CD4-positive, alpha-beta T cell treated with Interleukin-15 for 4 hours (primary cell): ENCODE data around the gene PFKFB2.
"Not testable (repeated sequence)": the region's sequence is repeated elsewhere in the genome, so short reads cannot be mapped to it uniquely, and the experiment has no call there.

ENCODE experiments used
- DNase-seq: peaks from one replicate; pipeline ENCODE4 v3.0.0-alpha.2; 2020; ENCODE audit warnings: low spot score

PFKFB2 gene

DNA sequence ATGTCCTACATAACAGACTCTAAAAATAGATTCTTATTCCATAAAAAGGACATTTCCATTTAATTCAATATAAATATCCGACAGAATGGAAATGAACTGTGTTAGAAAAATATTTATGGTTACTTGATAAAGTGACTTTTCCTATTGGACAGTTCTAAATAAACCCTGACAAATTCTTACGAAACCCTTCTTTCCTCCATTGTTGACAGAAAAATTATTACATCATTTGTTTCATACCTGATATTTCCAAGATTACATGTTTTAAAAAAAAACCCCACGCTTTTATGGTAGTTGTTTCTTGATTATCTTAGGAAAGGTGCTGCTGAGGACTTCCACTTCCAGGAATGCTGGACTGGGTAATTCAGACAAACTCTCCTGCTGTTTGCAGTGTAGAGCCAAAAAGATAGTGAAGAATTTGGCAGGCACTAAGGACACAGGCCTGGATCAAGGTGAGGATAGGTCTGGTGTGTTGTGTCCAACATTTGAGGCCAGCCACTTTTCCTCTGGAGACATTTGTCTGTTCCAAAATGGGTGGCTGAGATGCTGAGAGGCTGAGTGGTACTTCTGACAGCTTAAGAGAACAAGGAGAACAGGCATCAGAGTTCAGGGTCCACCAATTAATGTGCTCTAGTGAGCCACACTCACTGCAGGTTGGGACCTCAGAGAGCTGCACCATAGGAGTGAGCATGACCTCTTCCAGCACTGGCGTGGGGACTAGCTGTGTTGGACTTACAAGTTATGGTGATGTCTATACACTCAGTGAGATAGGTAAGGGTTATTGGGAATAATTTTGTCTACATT lies 13.5 kb upstream of the PFKFB2 start:
- no peak for DNase-seq

DNA sequence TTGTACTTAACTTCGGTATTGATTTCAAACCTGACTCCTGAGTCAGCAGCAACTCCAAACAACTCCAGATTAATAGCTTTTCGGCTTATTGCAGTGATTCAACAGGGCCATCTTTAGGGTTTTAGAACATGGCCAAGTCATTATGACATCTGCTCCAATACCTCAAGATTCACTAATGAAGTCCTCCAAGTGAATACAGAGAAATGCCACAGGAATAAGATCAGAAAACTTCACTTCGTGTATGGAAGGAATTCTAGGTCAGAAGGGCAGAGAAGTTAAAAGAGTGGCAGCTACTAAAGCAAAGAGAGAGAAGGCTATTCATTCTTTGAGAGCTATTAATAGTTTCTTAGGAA lies 12.9 kb upstream of the PFKFB2 start:
- DNase-seq = no peak

DNA sequence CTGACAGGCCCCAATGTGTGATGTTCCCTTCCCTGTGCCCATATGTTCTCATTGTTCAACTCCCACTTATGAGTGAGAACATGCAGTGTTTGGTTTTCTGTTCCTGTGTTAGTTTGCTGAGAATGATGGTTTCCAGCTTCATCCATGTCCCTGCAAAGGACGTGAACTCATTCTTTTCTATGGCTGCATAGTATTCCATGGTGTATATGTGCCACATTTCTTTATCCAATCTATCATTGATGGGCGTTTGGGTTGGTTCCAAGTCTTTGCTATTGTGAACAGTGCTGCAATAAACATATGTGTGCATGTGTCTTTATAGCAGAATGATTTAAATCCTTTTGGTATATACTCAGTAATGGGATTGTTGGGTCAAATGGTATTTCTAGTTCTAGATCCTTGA lies 11.7 kb upstream of the PFKFB2 start:
- not testable (repeated sequence) for DNase-seq

DNA sequence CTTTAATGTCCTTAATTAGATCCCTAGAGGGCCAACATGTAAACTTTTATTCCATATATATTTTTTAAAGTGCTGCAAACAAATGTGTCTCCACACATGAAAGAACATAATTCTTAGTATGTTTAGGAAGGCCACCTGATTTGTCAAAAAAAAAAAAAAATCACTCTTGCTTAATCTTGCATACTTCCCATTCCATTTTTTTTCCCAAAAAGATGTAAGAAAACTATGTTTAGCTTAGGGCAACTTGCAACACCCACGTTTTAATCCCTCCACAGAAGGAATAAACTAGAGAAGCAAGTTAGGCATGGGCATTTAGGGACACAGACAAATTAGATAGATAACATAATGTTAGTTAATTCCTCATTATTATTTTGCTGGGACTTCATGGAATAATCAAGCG lies 7.6 kb upstream of the PFKFB2 start:
- DNase-seq = no peak

- no peak for DNase-seq
Measured at GRCh38 chr1:207047505-207047904, 5.6 kb upstream of the PFKFB2 start.

DNA sequence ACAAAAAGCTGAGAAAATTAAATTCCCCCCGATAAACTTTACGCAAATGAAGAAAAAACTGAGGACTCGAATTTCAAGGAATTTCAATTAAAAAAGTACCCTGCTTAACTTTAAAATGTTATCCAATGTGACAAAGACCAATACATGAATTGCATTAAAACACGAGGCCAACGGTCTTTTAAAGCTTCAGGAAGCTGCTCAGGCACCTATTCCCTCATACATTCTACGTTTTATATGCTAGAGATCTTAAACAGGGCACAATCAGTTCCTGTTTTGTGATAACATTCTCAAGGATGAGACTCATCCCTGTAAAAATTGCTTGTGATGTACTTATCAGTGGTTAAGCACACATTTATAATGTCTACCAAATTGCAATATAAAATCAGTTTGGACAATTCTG lies 5.0 kb upstream of the PFKFB2 start:
- no peak for DNase-seq

DNA sequence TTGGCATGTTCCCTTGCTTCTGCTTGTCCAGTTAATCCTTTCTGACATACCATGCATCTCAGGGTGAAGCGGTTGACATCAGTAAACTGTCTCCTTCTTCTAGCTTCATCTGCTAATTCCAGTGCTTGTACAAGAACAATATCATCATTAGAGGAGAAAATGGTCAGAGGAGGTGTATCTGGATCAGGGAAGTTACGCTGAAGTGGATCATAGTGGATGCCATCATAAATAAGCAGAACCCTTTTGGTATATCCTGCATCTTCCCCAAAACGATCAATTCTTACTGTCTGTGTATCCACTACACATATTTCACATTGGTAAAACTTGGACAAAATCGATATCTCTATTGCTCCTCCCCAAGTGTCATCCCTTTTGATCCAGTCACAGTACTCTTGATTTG lies 4.0 kb upstream of the PFKFB2 start:
- no peak for DNase-seq

DNA sequence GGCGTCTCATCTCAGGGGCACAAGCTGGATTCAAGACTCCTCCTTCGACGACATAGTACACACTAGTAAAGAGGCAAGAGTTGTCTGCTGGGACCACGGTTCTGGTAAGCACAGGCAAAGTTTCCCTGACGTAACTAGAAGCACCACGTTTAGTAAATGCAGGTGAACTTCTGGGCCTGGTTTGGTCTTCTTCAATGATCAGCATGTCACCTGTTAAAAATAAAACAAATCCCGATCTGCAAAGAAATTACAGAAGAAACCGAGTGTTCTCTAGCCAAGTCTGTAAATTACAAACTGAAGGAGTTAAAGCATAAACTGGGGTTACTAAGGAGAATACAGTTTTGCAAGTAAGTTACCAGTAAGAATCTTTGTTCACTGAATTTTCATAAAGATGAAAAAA lies 3.6 kb upstream of the PFKFB2 start:
- DNase-seq = no peak

DNA sequence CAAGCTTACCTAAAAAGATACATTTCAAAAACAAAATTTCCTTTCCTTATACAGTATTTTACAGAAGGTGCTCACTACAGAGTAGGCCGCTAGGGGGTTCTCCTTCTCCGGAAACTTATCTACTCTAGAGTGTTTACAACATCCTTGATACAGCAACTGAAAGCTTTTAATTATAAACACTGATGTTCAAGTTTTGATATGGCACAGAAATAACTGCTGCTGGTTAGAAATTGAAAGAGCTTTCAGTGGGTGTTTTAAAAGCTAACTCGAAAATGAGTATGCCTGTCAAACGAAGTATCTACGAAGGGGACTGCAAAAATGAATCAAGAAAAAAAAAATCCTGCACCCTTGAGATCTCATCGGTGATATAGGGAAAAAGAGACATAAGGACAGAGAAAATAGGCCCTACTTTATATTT lies 3.1 kb upstream of the PFKFB2 start:
- DNase-seq = peak; percentile 67

DNA sequence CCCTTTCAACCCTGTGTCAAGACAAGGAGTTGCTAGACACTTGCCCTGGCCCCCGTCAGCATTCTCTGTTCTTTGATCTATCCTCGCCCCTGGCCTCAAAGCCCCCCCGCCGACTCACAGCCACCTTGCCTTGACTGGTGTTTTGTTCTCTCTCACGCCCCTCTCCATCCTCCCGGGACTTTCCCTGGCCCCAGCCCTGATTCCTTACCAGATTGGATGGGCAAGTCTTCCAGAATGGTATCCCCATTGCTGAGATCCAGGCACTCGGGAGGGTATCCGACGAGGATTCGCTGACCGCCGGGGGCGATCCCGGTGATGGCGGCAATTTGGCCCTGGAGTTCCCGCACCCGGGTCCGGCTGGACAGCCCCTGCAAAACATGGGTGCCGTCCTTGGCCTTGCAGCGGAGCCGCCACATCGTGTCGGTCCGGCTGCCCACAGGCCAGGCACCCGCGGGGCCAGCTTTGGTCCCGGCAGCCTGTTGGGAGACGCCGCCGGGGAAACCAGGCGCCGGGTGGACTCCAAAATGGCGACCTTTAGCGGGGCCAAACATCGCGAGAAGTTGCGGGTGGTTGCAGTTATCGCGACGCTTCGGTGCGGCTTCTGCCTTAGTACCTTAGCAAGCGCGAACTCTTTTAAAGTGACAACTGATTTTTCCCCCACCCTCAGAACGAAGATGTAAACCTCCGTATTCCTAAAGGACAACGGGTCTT lies 2.4 kb upstream of the PFKFB2 start:
- DNase-seq = peak; percentile 91

DNA sequence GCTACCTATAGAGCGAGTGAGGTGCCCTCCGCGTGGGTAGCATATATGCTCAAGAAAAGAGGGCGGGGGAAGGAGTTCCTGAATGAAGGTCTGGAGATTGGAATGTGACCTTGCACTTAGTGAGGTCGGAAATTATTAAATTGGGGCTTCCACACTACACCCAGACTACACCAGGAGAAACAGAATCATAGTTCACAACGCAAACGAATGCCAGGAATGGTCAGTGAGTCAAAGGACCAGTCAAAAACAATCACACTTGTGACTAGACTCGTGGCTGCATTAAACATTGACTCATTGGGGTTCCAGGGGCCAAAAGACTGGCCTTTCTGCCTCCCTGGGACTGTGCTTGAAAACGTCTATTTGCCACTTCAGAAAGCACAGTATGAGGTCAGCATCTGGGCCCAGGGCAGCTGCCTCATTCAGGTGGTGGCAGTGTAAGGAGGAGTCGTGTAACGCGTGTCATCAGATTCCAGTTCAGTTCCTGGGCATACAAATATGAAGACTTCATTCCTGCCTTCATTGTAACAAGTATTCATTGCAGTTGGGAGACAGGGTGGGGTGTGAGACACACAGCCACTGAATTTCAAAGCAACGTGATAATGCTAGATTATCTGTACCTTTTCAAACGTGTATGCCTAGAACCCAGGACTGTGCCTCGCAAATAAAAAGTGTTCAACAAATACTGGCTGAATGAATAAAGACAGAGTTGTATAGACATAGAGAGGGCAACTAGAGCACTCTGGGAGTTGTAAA lies 1.7 kb upstream of the PFKFB2 start, which contains the start of gene YOD1:
Gene YOD1 (minus strand): TSS at position 18 of the 753 bp plus-strand sequence. CDS start 178 bp downstream, outside the sequence.
- DNase-seq = no peak

- DNase-seq = no peak
Measured at GRCh38 chr1:207054491-207054890, 1.4 kb downstream of the PFKFB2 start.

- no peak for DNase-seq
Measured at GRCh38 chr1:207055386-207056001, 2.4 kb downstream of the PFKFB2 start.

- no peak for DNase-seq
Measured at GRCh38 chr1:207056673-207057072, 3.6 kb downstream of the PFKFB2 start.

DNA sequence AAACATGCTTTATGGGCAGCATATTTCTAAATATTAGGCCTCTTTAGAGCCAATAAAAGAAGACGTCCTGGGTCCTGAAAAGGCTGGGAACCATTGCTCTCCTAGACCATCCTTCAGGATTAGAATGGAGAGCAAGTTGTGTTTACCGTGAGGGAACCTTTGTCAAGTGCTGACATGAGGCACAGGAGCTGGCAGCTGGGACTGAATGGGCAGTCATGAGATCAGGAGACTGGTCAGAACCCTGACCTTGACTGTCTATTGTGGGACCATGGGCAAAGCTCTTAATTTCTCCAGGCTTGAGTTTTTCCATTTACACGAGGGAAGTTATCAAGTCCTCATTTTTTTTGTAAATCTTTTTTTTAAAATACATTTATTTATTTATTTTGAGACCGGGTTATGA lies 5.2 kb downstream of the PFKFB2 start:
- DNase-seq = no peak

DNA sequence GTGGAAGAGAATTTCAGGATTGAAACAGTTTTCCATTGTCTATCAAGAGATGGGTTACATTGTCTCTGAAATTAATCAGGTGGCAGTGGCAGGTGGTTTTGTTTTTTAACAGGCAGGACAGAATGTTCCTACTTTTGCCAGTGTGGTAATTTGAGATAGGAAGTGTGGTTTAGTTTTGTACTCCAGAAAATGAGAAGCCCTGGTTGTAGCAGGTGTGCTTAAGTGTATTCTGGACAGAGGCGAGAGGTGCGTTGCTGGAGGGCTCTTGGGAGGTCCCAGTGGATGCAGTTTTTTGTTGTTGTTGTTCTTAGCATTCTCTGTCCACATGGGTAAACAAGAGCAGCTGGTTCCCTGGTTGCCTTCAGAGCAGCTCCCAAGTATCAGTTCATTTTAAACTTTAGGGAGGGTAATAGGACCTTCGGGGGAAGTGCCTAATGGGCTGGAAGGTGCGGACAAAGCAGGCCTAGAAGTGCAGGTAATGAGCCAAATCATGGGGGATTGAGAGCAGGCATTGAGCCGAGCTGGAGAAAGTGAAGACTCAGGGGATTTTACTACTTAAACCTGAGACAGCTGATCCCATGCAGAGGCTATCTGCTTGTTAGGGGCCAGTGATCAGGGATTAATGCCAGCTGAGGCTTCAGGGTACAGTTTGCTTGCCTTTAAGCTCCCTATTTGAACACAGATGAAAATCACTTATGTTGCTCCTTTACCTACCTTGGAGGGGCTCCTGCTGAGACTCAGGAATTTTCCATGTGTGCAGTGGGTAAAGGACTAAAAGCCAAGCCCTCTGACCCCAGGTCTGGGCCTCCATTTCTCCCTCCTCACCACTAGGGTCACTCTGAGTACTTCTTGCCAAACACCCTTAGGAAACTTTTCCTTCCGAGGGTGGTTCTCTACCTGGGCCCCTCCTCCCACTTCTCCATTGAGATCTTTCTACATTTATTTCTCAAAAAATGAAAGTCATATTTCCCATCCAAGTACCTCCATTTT lies 6.1 kb downstream of the PFKFB2 start:
- no peak for DNase-seq

DNA sequence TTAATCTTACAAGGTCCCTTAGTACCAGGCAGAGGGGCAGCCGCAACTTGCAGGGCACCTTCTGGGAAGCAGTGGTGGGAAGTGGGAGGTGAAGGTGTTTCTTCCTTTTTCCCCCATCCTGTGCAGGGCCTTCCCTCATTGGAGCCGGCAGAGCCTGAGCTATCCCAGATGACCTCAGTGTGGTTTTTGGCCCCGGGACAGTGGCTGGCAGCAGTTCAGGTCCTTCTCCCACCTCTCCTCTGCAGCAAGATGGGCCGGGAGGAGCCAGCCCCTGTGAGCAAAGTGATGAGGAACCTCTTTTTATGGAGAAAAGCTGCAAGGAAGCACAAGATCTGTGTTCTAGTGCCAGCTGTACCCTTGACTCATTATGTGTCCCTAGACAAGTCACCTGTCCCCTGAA lies 6.8 kb downstream of the PFKFB2 start:
- no peak for DNase-seq

GRCh38 chr1:207060596-207060995 lies 7.5 kb downstream of the PFKFB2 start:
- DNase-seq = no peak

- no peak for DNase-seq
Measured at GRCh38 chr1:207062058-207062457, 9.0 kb downstream of the PFKFB2 start.

DNA sequence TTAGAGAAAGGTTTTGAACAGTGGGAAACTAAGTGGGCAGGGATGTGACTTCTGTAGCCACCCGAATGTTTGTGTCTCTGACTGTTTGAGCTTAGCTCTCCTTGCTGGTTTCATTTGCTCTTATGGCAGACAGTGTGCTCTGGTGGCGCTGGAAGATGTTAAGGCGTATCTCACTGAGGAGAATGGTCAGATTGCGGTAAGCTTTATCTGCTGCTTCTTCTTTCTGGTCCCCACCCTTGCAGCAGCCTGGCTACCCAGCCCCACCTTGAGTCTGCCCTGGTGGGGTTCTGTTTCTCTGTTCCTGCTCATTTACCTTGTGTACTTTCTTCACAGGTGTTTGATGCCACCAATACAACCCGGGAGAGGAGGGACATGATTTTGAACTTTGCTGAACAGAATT lies 9.9 kb downstream of the PFKFB2 start:
- no peak for DNase-seq

DNA sequence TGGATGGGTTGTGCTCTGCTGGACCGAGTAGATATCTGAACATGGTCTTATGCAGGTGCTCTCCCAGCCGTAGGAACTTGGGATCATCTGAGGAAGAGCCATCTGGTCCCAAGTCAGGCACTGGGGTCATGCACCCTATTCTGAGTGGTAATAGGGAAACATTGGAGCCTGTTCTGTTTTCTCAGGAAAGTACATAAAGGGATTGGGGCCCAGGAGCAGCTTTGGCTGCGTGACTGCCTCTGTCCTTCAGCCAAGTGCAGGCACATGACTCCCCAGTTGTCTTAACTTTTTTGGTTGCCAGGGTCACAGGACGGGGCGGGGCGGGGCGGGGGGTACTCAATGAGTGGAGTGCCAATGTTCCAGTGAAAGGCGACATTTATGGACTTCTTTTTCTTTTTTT lies 11.5 kb downstream of the PFKFB2 start:
- no peak for DNase-seq
